Measurements from ENCODE around the gene WDR64.

The WDR64 gene

GRCh38 chr1:241716915-241717656 lies 65.0 kb downstream of the WDR64 start:
- no peak overlapping the region for H3K4me3 ChIP-seq (ENCODE audit: low read depth, low read length)
- TF ChIP-seq CTCF (IDR thresholded peaks at IDR 0.05; ENCODE audit: borderline replicate concordance, insufficient read depth, low read depth, low read length) = no peak

DNA sequence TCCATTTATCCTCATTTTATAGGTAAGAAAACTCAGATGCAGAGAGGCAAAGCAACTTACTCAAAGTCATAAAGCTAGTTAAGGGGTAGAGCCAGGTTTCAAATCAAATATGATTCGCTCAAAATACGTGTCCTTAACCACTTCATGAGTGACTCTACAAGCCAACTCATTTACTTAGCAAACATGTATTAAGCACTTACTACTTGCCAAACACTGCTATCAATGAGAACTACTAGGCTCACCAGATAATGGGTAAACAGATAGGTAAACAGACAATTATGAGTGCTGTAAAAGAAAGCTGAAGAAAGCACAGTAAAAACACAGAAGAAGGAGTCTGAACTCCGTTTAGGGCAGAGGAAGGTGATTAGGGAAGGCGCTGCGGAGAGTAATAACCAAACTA lies 65.9 kb downstream of the WDR64 start:
- H3K4me3 ChIP-seq (ENCODE audit: low read depth, low read length) = no peak overlapping the region
- no peak for TF ChIP-seq CTCF (IDR thresholded peaks at IDR 0.05; ENCODE audit: borderline replicate concordance, insufficient read depth, low read depth, low read length)

DNA sequence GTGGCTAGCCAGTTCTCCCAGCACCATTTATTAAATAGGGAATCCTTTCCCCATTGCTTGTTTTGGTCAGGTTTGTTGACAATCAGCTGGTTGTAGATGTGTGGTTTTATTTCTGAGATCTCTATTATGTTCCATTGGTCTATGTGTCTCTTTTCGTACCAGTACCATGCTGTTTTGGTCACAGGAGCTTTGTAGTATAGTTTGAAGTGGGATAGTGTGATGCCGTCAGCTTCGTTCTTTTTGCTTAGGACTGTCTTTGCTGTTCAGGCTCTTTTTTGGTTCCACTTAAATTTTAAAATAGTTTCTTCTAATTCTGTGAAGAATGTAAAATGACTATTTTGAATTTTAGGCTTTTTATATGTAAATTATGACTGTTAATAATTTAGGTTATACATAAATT lies 68.9 kb downstream of the WDR64 start:
- TF ChIP-seq CTCF (IDR thresholded peaks at IDR 0.05; ENCODE audit: borderline replicate concordance, insufficient read depth, low read depth, low read length) = no peak
- H3K4me3 ChIP-seq (ENCODE audit: low read depth, low read length) = no peak overlapping the region

- TF ChIP-seq CTCF (IDR thresholded peaks at IDR 0.05; ENCODE audit: borderline replicate concordance, insufficient read depth, low read depth, low read length) = no peak
- H3K4me3 ChIP-seq (ENCODE audit: low read depth, low read length) = no peak overlapping the region
Measured at GRCh38 chr1:241722947-241723346, 70.9 kb downstream of the WDR64 start.

DNA sequence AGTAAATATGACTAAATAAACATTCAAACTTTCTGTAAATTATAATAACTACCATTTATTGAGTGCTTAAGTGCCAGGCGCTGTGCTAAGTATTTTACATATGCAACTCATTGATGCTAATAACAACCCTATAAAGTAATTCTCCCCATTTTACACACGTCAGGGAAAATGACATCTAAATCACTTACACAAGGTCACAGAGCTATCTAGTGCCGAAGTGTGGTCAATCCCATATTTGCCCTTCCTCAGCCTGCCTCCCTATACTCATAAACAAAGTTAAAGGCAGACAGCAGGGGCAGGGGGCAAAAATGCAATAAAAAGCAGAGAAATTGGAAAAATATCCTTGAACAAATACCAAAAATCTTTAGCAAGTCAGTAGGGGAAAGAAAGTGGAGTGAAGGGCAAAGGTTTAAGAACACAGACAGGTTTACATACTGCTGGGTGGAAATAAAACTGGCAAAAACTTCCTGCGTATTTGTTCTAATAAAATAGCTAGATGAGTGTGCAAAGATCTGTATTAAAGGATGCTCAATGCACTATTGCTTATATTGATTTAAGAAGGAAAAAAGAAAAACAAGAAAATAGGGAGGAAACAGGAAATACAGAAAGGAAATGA lies 72.8 kb downstream of the WDR64 start:
- H3K4me3 ChIP-seq (ENCODE audit: low read depth, low read length) = no peak overlapping the region
- TF ChIP-seq CTCF (IDR thresholded peaks at IDR 0.05; ENCODE audit: borderline replicate concordance, insufficient read depth, low read depth, low read length) = no peak

- no peak overlapping the region for H3K4me3 ChIP-seq (ENCODE audit: low read depth, low read length)
- TF ChIP-seq CTCF (IDR thresholded peaks at IDR 0.05; ENCODE audit: borderline replicate concordance, insufficient read depth, low read depth, low read length) = no peak
Measured at GRCh38 chr1:241730031-241730430, 78.0 kb downstream of the WDR64 start.

- no peak overlapping the region for H3K4me3 ChIP-seq (ENCODE audit: low read depth, low read length)
- no peak for TF ChIP-seq CTCF (IDR thresholded peaks at IDR 0.05; ENCODE audit: borderline replicate concordance, insufficient read depth, low read depth, low read length)
Measured at GRCh38 chr1:241733899-241734298, 81.8 kb downstream of the WDR64 start.
